ENCODE measurements around the gene C16orf90.

DNA sequence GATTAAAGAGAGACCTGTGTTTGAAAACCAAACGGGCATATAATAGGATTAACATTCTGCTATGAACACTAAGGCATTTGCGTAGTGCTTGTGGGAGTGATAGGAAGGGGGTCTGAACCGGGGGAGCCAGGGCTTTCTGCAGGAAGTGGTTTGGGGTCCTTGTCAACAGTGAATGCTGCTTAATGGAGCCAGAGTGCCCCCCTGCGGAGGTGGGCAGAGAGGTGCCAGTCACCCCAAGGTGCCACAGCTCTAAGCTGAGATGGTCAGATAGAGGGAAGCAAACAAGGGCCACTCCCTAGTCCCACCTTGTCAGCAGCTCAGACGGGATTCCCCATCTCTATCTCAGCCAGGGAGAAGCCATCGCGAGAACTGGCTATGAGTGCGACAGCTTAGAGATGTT, 34.1 kb downstream of the C16orf90 start:
- TF ChIP-seq, protein P1, sequence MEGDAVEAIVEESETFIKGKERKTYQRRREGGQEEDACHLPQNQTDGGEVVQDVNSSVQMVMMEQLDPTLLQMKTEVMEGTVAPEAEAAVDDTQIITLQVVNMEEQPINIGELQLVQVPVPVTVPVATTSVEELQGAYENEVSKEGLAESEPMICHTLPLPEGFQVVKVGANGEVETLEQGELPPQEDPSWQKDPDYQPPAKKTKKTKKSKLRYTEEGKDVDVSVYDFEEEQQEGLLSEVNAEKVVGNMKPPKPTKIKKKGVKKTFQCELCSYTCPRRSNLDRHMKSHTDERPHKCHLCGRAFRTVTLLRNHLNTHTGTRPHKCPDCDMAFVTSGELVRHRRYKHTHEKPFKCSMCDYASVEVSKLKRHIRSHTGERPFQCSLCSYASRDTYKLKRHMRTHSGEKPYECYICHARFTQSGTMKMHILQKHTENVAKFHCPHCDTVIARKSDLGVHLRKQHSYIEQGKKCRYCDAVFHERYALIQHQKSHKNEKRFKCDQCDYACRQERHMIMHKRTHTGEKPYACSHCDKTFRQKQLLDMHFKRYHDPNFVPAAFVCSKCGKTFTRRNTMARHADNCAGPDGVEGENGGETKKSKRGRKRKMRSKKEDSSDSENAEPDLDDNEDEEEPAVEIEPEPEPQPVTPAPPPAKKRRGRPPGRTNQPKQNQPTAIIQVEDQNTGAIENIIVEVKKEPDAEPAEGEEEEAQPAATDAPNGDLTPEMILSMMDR (conservative IDR thresholded peaks at IDR 0.05; ENCODE audit: low read length) = peak; percentile 73
- TF ChIP-seq EZH2phosphoT487 (IDR thresholded peaks at IDR 0.05; ENCODE audit: borderline replicate concordance, low read depth, low read length) = no peak

All from OCI-LY7 (cell line).